GM12865 (cell line): ENCODE measurements around the gene SCARB1.
"Not testable (repeated sequence)": the region's sequence is repeated elsewhere in the genome, so short reads cannot be mapped to it uniquely, and the experiment has no call there.

Experiments used
- DNase-seq: peaks from one replicate; pipeline ENCODE4 v3.0.0; 2010; ENCODE audit warnings: low read depth
- H3K4me3 ChIP-seq: 2 replicates; pipeline ENCODE4 v1.5.1; 2011; ENCODE audit warnings: mild to moderate bottlenecking, low read depth, low read length, control low read depth
- CTCF ChIP-seq: IDR thresholded peaks from 2 replicates; pipeline ENCODE4 v1.5.1; 2011; ENCODE audit warnings: low read length, control low read depth, low read depth, inconsistent platforms; ENCODE audit not compliant: insufficient read depth; ENCODE audit errors: missing control alignments

SCARB1 gene

GRCh38 chr12:124863416-124864325 is at the start of gene SCARB1:
Gene SCARB1 (minus strand): TSS chr12:124863864. CDS start chr12:124863720, 144 bp downstream.
- H3K4me3 ChIP-seq: peak within 1 kb of the TSS; percentile 87
- no peak for TF ChIP-seq CTCF
- DNase-seq: peak; percentile 93

GRCh38 chr12:124912529-124913287 is 49.0 kb upstream of the SCARB1 start:
- not testable (repeated sequence) for DNase-seq
- peak overlapping the region; percentile 46 for H3K4me3 ChIP-seq

GRCh38 chr12:124911521-124911920 is 47.9 kb upstream of the SCARB1 start:
- not testable (repeated sequence) for DNase-seq
- H3K4me3 ChIP-seq: peak overlapping the region; percentile 22; the same call in 1 of the 2 replicates

GRCh38 chr12:124910561-124911478 is 47.2 kb upstream of the SCARB1 start:
- peak; percentile 32 for DNase-seq
- TF ChIP-seq CTCF: no peak
- H3K4me3 ChIP-seq: no peak overlapping the region

GRCh38 chr12:124909831-124910560 is 46.3 kb upstream of the SCARB1 start:
- no peak for TF ChIP-seq CTCF
- H3K4me3 ChIP-seq: no peak overlapping the region
- peak; percentile 37 for DNase-seq

- peak; percentile 96 for DNase-seq
- H3K4me3 ChIP-seq: no peak overlapping the region
- peak; percentile 97 for TF ChIP-seq CTCF
Observed at GRCh38 chr12:124906606-124907261, 43.1 kb upstream of the SCARB1 start.
